HG02588 (cell line): ENCODE results near the gene PLAU.
"Not testable (repeated sequence)": the region's sequence is repeated elsewhere in the genome, so short reads cannot be mapped to it uniquely, and the experiment has no call there.

Experiments used
- ATAC-seq: cut with Tn5 transposase; IDR thresholded peaks from one replicate; pipeline ENCODE4 v1.9.1; 2021; ENCODE audit warnings: mild to moderate bottlenecking, moderate library complexity; ENCODE audit not compliant: unreplicated experiment

The PLAU gene

GRCh38 chr10:73948947-73949633 lies 38.2 kb downstream of the PLAU start:
- no peak for ATAC-seq

GRCh38 chr10:73950155-73950948 lies 39.4 kb downstream of the PLAU start:
- no peak for ATAC-seq

- ATAC-seq: no peak
These were observed 42.7 kb downstream of the PLAU start for GRCh38 chr10:73953665-73954064.

GRCh38 chr10:73954737-73955136 lies 43.8 kb downstream of the PLAU start:
- no peak for ATAC-seq

GRCh38 chr10:73955719-73956118 lies 44.8 kb downstream of the PLAU start:
- no peak for ATAC-seq

GRCh38 chr10:73956476-73957359 lies 45.8 kb downstream of the PLAU start:
- peak; percentile 40 for ATAC-seq

- ATAC-seq: no peak
These were observed 48.7 kb downstream of the PLAU start for GRCh38 chr10:73959484-73960243.

GRCh38 chr10:73962386-73962785 lies 51.5 kb downstream of the PLAU start:
- ATAC-seq: no peak

GRCh38 chr10:73963533-73963932 lies 52.6 kb downstream of the PLAU start:
- not testable (repeated sequence) for ATAC-seq

GRCh38 chr10:73964743-73965142 lies 53.8 kb downstream of the PLAU start:
- no peak for ATAC-seq

GRCh38 chr10:73965267-73965889 lies 54.4 kb downstream of the PLAU start:
- not testable (repeated sequence) for ATAC-seq

- ATAC-seq: no peak
These were observed 55.2 kb downstream of the PLAU start for GRCh38 chr10:73965890-73966768.

- ATAC-seq: no peak
These were observed 56.1 kb downstream of the PLAU start for GRCh38 chr10:73967022-73967429.
